ENCODE data around the gene ZFTA.

The ZFTA gene

GRCh38 chr11:63769714-63770455, 1.3 kb upstream of the ZFTA start:
- no peak for TF ChIP-seq CTCF (IDR thresholded peaks at IDR 0.05; ENCODE audit: poor library complexity, severe bottlenecking)
- no peaks in the 10 kb centered on the region for H3K27me3 ChIP-seq (ENCODE audit: insufficient read depth, poor library complexity, severe bottlenecking)
- no peaks in the 10 kb centered on the region for H3K9me3 ChIP-seq (ENCODE audit: severe bottlenecking)
- no peak for ATAC-seq (ENCODE audit: low read depth)
- peak overlapping the region; percentile 94 for H3K4me3 ChIP-seq (ENCODE audit: severe bottlenecking)
- H3K36me3 ChIP-seq (ENCODE audit: low read depth), result no peaks in the 10 kb centered on the region
- DNase-seq (ENCODE audit: low spot score), result no peak
- H3K4me1 ChIP-seq (ENCODE audit: insufficient read depth, poor library complexity, severe bottlenecking), result peaks cover 4% of the 10 kb centered on the region
- no peak overlapping the region for H3K27ac ChIP-seq (ENCODE audit: poor library complexity, severe bottlenecking)

DNA sequence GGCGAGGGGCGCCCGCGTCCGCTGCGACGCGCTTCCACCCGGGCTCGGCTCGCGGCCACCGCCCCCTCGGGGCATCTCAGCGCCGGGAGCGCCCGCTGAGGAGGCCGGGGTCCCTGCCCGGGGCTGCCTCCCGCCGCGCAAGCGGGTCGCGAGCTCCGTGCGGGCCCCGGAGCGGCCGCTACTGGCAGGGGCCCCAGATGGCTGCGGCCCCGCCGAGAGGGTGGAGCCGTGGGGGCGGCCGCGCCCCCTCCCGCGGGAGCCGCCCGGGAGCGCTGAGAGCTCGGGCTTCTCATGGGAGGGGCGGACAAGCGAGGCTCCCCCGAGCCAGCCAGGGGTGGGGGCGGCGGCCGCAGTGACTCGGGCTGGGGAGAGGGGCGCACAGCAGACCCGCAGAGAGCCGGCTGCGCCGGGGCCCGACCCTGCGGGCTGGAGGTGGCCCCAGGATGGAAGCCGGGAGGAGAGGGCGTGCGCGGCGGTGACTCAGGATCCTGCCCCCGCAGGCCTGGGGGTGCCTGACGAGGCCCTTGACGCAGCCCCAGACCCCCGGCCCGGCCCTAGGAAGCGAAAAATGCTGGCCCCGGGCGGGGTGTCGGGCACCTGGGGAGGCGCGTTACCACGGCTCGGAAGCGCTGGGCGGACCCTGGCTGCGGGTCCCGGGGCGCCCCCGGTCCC, 603 bp upstream of the ZFTA start:
- peak overlapping the region; percentile 31 for H3K27ac ChIP-seq (ENCODE audit: poor library complexity, severe bottlenecking)
- peak; percentile 45 for ATAC-seq (ENCODE audit: low read depth)

DNA sequence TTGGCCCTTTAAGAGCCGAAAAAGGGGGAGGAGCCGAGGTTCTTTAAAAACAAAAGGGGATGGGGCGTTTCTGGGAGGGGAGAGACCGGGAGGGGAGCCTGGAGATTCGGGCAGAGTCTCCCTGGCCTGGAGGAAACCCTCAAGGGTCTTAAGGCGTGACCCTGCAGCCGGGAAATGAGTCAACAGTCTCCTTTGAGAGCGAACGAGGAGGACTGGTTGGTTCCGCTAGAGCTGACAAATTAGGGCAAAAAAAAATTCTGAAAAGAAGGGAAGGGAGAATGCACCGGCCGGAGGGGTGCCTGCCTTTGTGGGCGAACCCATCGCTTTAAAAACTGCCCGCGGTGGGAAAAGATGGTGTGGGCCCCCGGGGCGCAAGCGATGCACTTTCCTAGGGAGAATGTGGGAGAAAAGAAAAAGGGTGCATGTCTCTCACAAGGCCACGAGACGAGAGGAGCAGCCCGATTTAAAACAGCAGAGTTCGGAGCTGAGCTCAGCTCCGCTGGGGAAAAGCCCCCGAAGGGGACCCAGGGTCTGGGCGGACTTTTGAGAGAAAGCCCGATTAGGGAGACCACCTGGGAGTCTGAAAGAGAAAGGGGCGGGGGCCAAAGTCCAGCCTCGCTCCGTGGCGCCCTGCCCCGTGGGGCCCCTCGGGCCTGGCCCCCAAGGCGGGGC, 874 bp downstream of the ZFTA start:
- ATAC-seq (ENCODE audit: low read depth) (peak; percentile 49), DNase-seq (ENCODE audit: low spot score) (peak; percentile 65)
- no peaks in the 10 kb centered on the region for H3K36me3 ChIP-seq (ENCODE audit: low read depth)
- H3K27me3 ChIP-seq (ENCODE audit: insufficient read depth, poor library complexity, severe bottlenecking), result no peaks in the 10 kb centered on the region
- no peaks in the 10 kb centered on the region for H3K9me3 ChIP-seq (ENCODE audit: severe bottlenecking)
- H3K4me1 ChIP-seq (ENCODE audit: insufficient read depth, poor library complexity, severe bottlenecking), result peaks cover 4% of the 10 kb centered on the region
- H3K27ac ChIP-seq (ENCODE audit: poor library complexity, severe bottlenecking), result peak overlapping the region; percentile 47
- no peak for TF ChIP-seq CTCF (IDR thresholded peaks at IDR 0.05; ENCODE audit: poor library complexity, severe bottlenecking)
- peak overlapping the region; percentile 94 for H3K4me3 ChIP-seq (ENCODE audit: severe bottlenecking)

More for the DNA sequence above, 603 bp upstream of the ZFTA start:
- TF ChIP-seq CTCF (IDR thresholded peaks at IDR 0.05; ENCODE audit: poor library complexity, severe bottlenecking), result no peak
- peaks cover 4% of the 10 kb centered on the region for H3K4me1 ChIP-seq (ENCODE audit: insufficient read depth, poor library complexity, severe bottlenecking)
- peak; percentile 60 for DNase-seq (ENCODE audit: low spot score)
- H3K9me3 ChIP-seq (ENCODE audit: severe bottlenecking), result no peaks in the 10 kb centered on the region
- H3K27me3 ChIP-seq (ENCODE audit: insufficient read depth, poor library complexity, severe bottlenecking), result no peaks in the 10 kb centered on the region
- H3K4me3 ChIP-seq (ENCODE audit: severe bottlenecking), result peak overlapping the region; percentile 94
- no peaks in the 10 kb centered on the region for H3K36me3 ChIP-seq (ENCODE audit: low read depth)

GRCh38 chr11:63767267-63767564, 1.4 kb downstream of the ZFTA start:
- no peak for ATAC-seq (ENCODE audit: low read depth)
- H3K9me3 ChIP-seq (ENCODE audit: severe bottlenecking), result no peaks in the 10 kb centered on the region
- H3K27me3 ChIP-seq (ENCODE audit: insufficient read depth, poor library complexity, severe bottlenecking), result no peaks in the 10 kb centered on the region
- no peak for TF ChIP-seq CTCF (IDR thresholded peaks at IDR 0.05; ENCODE audit: poor library complexity, severe bottlenecking)
- H3K4me1 ChIP-seq (ENCODE audit: insufficient read depth, poor library complexity, severe bottlenecking), result peaks cover 4% of the 10 kb centered on the region
- DNase-seq (ENCODE audit: low spot score), result no peak
- peak overlapping the region; percentile 94 for H3K4me3 ChIP-seq (ENCODE audit: severe bottlenecking)
- peak overlapping the region; percentile 47 for H3K27ac ChIP-seq (ENCODE audit: poor library complexity, severe bottlenecking)
- peaks cover 3% of the 10 kb centered on the region; the same call in 1 of the 2 replicates for H3K36me3 ChIP-seq (ENCODE audit: low read depth)
